NOMO-1 treated with dmso at 0.1 percent for 144 hours (cell line): ENCODE results near the gene SLC17A3.

Experiments
- DNase-seq: peaks from one replicate; lab custom pipeline; 2025; ENCODE audit not compliant: unreplicated experiment; lab: John Stamatoyannopoulos, UW

The SLC17A3 gene, protein sequence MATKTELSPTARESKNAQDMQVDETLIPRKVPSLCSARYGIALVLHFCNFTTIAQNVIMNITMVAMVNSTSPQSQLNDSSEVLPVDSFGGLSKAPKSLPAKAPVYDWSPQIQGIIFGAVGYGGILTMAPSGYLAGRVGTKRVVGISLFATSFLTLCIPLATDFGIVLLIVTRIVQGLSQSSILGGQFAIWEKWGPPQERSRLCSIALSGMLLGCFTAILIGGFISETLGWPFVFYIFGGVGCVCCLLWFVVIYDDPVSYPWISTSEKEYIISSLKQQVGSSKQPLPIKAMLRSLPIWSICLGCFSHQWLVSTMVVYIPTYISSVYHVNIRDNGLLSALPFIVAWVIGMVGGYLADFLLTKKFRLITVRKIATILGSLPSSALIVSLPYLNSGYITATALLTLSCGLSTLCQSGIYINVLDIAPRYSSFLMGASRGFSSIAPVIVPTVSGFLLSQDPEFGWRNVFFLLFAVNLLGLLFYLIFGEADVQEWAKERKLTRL

DNA sequence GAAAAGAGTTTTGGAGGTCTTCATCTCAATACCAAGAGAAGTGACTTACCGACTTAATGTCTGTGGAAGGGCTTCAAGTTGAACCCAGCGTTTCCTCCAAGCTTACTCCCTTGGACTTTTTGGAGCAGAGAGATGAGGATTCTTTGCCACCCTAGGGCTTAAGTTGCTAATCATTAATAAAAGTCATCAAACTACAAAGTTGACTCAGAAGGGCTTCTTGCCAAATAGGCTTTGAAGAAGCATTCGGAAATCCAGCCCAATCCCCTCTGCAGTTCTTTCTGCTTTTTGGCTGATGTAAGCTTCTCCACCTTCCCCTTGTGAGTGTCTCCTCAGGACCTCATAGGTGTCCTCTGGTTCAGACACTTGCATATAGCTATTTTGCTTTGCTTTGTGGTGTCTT lies at the start of gene SLC17A3:
TSS of gene SLC17A3 (minus strand) at position 126 of the 400 bp plus-strand sequence. CDS start 5,856 bp downstream, outside the sequence.
- no peak for DNase-seq

DNA sequence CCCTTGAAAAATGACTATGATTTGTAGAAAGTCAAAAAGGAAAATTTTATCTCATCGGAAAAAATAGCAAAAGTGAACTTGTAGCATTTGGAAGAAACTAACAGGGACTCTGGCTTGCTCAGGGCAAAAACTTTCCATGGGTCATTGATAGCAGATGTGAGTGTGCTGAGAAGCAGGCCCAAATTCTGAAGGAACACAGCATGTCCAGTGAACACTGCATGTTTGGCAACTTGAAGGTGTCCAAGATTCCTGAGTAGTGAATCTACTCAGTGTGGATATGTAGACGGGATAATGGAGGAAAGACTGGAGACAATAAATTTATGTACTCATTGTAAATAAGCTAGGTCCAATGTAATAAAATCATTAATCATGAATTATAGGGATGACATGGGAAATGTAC lies 48.3 kb upstream of the SLC17A3 start:
- DNase-seq = no peak

DNA sequence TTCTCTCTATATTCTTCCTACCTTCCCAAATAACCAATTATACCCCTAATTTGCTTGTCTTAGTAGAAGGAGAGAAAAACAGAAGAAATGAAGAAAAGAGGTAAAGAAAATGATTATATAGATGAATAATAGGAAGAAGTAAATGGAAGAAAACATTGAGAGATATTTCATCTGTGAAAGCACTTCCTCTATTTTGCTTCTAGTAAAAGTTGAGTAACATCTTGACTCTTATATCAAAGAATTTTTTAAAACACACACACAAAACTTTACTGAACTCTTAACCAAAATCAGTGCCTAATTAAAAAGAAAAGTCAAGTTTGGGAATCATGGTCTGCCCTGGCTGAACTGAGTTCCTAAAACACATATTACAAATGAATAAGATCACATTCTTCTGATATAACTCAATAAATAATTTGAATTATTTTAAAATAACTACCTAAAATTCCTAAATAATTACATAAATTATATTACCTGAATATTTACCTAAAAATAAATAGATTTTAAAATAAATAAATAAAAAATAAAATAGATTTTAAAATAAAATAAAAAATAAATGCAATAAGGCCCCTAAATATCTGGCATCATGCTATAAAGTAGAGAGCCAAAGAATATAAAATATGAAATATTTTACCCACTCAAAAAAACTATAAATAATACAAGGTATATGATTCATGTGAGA lies 47.6 kb upstream of the SLC17A3 start:
- peak; percentile 25 for DNase-seq

DNA sequence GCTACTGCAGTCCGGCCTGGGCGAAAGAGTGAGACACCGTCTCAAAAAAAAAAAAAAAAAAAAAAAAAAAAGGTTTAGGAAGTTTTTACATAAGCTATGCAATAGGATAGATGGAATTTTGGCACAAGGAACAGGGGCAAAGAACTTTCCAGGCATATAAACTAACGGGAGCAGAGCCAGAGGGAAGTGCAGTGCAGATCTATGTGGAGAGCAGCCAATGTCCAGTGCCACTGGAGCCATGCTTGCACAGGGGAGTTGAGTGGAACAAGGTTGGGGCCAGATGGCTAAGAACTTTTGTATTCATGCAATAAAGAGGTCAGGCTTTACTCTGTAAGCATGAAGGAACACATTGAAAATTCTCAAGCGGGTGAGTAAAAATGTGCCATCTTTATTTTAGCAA lies 45.6 kb upstream of the SLC17A3 start:
- DNase-seq = no peak

DNA sequence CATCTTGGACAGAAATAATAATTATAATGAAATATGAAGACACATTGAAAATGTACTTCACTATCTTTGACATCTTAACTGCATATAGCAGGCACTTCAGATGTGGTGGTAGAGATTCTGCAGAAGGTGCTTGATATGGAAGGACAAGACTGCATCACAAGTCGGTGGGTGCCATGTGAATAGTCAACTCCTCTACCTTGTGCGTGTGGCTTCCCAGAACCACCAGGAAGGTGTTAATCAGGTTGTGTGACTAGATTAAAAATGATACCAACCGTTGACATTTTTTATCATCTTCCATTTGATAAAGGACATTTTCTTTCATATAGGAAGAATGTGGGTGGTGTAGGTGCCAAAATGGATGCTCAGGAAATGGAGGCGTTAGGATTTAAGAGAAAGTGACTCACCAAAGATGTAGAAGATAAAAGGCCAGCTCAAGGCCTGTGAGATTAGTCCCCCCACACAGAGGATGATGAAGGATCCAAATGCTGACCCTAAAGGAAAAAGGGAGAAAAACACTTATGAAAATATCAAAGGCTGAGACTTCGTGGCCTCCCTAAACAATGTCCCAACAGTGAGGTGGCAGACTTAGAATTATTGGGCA lies 44.1 kb upstream of the SLC17A3 start:
- no peak for DNase-seq

DNA sequence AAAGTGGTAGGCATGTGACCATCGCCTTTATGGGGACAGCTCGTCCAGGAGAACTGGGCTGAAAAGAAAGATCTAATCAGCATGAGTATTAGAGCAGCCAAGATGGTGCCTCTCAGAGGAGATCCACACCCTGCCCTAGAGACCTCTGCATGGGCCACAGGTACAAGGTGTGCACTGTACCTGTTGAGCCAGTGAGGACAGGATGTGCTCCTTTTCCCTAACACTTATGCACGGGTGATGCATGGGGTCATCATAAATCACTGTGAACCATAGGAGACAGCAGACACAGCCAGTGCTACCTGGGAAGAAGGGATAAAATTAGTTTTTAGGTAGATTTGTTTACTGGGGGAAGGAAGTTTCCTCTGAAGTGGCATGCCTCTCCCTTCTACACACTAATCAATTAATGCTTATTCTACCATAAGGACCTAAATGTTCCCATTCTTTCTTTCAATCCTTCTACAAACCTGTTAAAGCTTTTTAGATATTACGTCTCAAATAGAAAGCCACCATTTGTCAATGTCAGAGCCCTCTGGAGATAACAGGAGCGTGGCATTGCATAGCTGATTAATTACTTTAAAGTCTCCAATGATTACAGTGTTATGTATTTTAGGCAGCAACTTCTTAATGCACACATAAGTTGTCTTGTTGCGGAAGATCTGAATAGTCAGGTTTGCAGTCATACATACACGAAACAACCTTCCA lies 42.9 kb upstream of the SLC17A3 start:
- DNase-seq = no peak

DNA sequence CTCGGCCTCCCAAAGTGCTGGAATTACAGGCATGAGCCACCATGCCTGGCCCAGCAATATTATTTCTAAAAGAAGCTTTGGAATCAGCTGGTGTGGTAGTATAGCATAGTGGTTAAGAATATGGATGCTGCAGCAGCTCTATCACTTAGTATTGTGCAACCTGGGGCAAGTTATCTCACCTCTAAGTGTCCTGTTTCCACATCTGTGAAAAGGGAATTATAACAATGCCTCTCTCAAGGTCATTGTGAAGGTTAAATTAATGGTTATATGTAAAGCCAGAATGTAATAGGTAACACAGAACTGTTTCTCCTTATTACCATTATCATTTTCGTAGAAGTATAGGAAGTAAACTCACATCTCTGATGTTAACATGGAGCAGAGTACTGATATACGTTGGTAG lies 42.3 kb upstream of the SLC17A3 start:
- no peak for DNase-seq

DNA sequence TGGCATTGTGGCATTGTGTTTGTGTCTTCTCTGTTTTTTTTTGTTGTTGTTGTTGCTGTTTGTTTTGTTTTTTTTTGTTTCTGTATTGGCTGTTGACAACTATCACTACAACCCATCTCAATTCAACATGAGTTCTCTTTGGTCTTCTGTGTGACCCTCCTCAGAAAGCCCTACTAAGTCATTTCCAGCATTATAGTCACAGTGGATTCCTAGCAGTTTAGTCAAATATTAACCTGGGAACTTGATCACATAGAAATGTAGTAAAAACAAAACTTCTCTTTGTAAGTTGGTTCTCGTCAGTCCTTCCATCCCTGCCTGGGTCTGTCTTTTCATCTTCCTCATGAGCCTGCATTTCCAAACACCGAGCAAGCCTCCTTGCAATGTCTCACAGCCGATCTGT lies 39.7 kb upstream of the SLC17A3 start:
- no peak for DNase-seq

DNA sequence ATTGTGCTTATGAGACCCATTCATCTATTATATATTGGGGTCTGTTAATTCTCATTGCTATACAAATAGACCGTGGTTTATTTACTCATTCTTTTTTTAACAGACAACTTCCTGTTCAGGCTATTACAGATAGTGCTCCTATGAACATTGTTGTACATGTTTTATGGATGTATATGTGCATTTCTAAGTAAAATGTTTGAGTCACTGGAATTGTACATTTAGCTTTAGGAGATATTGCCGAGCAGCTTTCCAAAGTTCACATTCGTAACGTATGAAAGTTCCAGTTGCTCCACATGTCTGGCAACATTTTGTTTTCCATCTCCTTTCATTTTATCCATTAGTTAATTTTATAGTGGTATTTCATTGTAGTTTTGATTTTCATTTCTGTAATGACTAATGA lies 37.3 kb upstream of the SLC17A3 start:
- DNase-seq = no peak

DNA sequence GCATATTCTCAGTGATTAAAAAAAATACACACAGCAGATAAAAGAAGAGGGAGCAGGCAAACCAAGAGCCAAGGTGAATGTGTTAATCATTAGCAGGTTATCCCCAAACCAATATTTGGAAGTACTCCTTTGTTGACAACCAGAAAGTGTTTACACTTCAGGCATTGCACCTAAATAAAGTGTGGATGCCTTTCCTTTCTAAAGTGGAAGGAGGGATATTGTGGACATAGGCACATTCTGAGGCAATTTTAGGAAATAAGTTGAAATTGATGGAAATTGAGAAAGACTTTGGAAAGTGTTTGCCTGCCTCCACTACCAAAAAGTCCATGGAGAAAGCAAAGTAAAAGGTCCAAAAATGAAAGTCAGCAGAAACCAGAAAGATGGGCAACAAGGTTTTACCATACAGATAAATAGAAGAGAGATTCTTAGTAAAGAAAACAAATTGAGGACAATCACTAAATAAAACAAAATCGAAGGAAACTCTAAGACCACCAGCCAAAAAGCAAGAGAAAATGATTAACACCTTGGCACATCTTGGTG lies 33.5 kb upstream of the SLC17A3 start:
- DNase-seq = no peak

DNA sequence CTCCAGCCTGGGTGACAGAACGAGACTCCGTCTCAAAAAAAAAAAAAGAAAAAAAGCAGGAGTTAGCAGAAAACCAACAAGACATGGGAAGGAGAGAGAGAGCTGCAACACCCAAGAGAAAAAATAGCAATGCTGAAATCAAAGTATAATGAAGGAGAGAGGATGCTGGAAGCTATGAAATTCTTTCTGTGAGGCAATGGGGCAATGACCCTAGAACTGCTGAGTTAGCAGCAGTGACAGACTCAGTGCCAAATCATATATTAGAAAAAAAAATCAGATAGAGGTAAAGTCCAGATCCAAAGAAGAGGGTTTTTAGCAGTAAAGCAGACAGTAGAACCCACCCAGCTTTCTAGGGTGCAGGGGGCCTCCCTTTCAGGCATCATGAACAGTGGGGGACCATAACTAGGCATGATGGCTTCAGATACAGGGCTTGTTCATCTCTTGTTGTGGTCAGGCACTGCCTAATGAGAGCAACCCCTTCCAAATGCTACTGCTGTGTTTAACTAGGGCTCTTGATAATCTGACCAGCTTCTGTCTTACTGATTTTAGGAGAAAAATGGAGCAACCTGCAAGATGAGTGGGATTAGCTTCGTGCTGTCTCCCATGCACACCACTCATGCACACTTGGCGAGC lies 29.5 kb upstream of the SLC17A3 start:
- DNase-seq = no peak

DNA sequence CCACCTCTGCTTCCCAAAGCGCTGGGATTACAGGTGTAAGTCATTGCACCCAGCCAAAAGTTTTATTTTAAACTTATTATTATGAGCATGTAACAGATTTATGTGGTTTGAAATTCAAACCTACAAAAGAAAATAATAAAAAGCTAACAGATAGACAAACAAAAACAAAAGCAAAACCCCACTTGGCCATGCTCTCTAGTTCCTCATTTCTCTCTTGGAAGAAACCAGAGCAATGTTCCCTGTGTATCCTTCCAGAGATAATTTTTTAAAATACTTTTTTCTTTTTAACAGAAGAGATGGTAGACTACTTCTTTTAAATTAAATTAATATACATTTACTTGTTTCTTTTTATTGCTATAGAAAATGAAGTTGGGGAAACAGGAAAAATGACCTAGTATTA lies 28.0 kb upstream of the SLC17A3 start:
- no peak for DNase-seq

DNA sequence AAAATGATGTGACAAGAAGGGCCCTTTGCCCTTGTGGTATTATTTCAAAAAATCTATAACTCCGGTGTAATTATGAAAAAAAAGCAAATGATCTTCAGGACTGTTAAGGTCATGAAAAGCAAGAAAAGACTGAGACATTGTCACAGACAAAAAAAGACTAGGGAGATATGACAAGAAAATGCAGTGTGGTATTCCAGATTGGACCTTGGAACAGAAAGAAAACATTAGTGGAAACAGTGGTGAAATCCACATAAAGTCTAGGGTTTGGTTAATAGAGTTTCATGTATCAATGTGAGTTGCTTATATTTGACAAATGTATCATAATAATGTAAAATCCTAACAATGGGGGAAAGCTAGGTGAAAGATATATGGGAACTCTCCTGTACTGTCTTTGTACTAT lies 26.8 kb upstream of the SLC17A3 start:
- no peak for DNase-seq

DNA sequence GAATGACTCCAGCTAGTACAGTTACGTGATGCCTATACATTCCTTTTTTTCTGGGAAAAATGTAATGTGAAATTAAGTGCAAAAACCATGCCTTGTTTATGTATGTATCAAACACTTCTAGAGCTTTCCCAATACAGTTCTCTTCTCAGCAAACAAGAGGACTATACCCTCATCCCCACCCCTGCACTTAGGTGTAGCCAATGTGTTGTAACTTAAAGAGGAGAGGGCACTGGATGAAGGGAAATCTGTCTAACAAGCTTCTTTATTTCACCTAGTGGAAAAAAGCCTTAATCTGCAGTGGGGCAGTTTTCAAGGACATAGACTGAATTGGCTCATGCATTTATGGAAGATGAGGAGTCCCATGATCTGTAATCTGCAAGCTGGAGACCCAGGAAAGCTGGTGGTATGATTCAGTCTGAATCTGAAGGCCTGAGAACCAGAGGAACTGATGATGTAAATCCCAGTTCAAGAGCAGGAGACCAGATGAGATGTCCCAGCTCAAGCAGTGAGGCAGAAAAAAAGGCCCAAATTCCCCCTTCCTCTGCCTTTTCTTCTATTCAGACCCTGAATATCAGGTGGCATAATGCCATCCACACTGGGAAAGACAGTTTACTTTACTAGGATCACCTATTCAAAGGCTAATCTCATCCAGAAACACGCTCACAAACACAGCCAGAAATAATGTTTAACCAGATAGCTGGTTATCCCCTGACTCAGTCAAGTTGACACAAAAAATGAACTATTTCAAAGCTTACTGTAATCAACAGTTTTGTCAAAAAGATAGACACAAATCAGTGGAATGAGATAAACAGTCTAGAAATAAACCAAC lies 25.8 kb upstream of the SLC17A3 start:
- DNase-seq = no peak

DNA sequence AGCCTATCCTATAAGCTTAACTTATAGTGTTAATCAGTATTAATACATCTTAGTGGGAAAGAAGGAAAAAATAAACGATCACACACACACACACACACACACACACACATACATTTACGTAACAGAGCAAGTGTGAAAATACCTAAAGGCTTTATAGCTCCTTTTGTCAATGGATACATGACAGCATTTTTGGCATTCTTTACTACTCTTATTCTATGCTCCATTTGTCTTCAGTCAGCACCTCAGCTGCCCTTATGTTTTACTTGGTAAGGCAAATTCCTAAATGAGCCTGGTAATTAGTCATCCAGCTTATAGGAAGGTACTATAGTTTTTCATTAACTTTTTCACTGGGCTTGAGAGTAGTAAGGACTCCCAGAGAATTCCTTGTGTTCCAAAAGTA lies 25.1 kb upstream of the SLC17A3 start:
- DNase-seq = no peak

DNA sequence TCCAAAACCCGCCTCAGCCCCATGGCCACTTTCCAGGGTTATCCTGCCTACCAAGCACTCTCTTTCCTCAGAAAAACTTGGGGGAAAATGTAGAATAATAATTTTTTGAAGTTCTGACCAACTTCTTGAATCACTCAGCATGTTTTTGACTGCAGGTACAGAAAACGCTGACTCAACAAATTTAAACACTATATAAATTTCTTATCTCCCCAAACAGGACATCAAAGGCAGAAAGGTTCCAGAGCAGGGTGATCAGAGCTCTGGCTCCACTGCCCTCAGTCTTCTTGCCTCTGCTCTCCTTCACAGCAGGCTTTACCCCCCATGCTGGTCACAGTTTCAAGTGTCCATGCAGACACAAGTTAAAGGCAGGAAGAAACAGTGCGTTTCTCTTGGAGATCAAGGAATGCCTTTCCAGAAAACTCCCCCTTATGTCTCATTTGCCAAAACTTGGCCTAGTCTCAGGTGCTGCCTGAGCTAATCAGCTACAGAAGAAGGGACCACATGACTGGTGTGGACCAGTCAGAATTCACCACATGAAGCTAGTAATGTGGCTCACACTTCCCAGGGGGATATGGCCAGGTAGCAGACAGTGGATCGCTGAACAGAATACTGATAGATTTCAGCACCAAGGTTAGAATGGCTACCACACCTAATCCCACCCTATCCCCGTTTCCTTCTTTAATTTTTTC lies 24.4 kb upstream of the SLC17A3 start:
- DNase-seq = no peak

DNA sequence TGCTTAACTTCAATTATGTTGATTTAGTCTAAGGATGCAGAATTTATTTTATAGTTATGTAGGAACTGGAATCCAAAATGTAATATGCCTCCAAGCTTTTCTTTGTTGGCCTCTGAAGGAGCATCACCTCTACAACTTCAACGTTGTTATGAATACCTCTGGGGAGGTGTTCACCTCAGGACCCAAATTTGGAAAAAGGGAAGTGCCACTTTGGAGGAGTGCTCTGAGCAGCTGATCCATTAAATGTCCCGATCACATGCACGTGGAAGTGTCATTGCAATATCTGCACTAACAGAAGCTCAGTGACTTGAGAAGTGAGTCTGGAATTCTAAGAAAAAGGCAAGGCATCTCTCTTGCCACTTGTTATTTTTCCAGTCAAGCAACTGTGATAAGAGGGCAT lies 22.2 kb upstream of the SLC17A3 start:
- DNase-seq = no peak

DNA sequence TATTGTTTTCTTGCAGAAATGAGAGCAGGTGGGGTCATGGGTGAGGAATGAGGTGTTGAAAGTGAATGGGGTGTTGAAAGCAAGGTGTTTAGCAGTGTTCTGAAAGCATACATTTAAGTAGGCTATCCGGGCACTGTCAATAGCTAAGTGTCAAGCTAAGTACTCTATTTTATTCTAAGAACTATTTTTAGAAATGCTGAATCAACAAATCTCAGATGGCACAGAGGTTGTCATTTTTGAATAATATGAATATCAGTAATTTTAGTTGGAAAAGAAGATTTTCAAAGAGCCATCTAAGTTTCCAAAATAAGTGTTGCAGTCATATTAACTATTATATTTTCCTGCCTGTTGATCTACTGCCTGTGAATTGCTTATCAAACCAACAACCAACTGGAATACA lies 21.7 kb upstream of the SLC17A3 start:
- no peak for DNase-seq

DNA sequence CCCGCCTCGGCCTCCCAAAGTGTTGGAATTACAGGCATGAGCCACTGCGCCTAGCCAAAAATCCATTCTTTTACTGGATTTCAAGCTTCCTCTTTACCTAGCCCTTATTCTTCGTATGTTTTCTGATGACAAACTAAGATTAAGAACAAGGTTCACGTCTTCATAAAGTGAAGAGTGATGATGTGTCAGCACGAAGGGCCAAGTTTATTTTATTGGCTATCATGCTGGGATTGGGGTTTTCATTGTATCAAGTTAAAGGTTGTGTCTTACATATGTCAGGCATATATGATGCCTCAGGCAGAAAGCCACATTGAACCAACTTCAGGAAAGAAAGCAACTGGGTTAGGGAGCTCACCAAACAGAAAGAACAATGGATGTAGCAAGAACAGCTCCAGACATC lies 19.7 kb upstream of the SLC17A3 start:
- no peak for DNase-seq
